Liver (tissue), 3 donors: ENCODE measurements around the gene UHRF2.

ENCODE experiments used
- FOXA1 ChIP-seq: IDR thresholded peaks from 2 replicates; pipeline ENCODE4 v1.6.1; 2016; ENCODE audit warnings: antibody characterized with exemption
- GABPA ChIP-seq, 2 donors: IDR thresholded peaks in 1 of 2; conservative IDR thresholded peaks in 1 of 2; 2 replicates each; pipeline ENCODE4 v1.6.1; 2016; ENCODE audit warnings: antibody characterized with exemption in 2 of 2, mild to moderate bottlenecking in 1 of 2, moderate library complexity in 1 of 2
- HNF4G ChIP-seq: IDR thresholded peaks from 2 replicates; pipeline ENCODE4 v1.6.1; 2016; ENCODE audit warnings: antibody characterized with exemption
- JUND ChIP-seq, 2 donors: IDR thresholded peaks; 2 replicates each; pipeline ENCODE4 v1.6.1; 2016; ENCODE audit warnings: antibody characterized with exemption in 2 of 2
- RAD21 ChIP-seq, 2 donors: IDR thresholded peaks; 2 replicates each; pipeline ENCODE4 v1.6.1; 2016; ENCODE audit warnings: antibody characterized with exemption in 2 of 2, mild to moderate bottlenecking in 2 of 2
- RXRA ChIP-seq, 2 donors: IDR thresholded peaks; 2 replicates each; pipeline ENCODE4 v1.6.1; 2017 to 2018; ENCODE audit warnings: antibody characterized with exemption in 2 of 2, mild to moderate bottlenecking in 1 of 2
- SP1 ChIP-seq: IDR thresholded peaks from 2 replicates; pipeline ENCODE4 v1.6.1; 2018; ENCODE audit warnings: antibody characterized with exemption, mild to moderate bottlenecking
- TAF1 ChIP-seq: conservative IDR thresholded peaks from 2 replicates; pipeline ENCODE4 v1.6.1; 2016; ENCODE audit warnings: antibody characterized with exemption, mild to moderate bottlenecking
- YY1 ChIP-seq: IDR thresholded peaks from 2 replicates; pipeline ENCODE4 v1.6.1; 2016; ENCODE audit warnings: antibody characterized with exemption, mild to moderate bottlenecking
- TF ChIP-seq, protein P1 (sequence below): fragments of 150-350 bp; IDR thresholded peaks from 2 replicates; pipeline ENCODE4 v1.5.1; 2017; ENCODE audit warnings: improper control_type of control experiment, low read depth, low read length; ENCODE audit not compliant: missing input control
- TF ChIP-seq, protein P2 (sequence below): IDR thresholded peaks from 2 replicates; pipeline ENCODE4 v1.6.1; 2016; ENCODE audit warnings: antibody characterized with exemption, mild to moderate bottlenecking
- TF ChIP-seq, protein P3 (sequence below): IDR thresholded peaks from 2 replicates; pipeline ENCODE4 v1.6.1; 2016; ENCODE audit warnings: antibody characterized with exemption
- TF ChIP-seq, protein P4 (sequence below): IDR thresholded peaks from 2 replicates; pipeline ENCODE4 v1.6.1; 2016; ENCODE audit warnings: antibody characterized with exemption
- donor health status: healthy.
- donor health status: healthy.

DNA sequence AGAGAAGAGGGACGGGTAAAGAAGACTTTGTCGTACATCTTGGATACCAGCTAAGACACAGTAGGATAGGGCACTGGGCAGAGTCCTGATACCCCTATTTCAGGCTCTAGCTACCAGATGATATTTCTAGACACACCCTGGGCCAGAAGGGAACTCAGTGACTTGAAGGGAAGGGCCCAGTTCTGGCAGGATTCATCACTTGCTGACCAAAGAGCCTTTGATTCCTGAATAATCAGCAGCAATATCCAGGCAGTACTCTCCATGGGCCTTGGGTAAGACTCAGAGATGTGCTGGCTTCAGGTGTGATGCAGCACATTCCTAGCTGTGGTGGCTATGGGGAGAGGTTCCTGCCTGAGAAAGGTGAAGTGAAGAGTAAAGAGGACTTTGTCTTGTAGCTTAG lies 44.2 kb upstream of the UHRF2 start:
- TF ChIP-seq, protein P1, sequence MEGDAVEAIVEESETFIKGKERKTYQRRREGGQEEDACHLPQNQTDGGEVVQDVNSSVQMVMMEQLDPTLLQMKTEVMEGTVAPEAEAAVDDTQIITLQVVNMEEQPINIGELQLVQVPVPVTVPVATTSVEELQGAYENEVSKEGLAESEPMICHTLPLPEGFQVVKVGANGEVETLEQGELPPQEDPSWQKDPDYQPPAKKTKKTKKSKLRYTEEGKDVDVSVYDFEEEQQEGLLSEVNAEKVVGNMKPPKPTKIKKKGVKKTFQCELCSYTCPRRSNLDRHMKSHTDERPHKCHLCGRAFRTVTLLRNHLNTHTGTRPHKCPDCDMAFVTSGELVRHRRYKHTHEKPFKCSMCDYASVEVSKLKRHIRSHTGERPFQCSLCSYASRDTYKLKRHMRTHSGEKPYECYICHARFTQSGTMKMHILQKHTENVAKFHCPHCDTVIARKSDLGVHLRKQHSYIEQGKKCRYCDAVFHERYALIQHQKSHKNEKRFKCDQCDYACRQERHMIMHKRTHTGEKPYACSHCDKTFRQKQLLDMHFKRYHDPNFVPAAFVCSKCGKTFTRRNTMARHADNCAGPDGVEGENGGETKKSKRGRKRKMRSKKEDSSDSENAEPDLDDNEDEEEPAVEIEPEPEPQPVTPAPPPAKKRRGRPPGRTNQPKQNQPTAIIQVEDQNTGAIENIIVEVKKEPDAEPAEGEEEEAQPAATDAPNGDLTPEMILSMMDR = no peak
- TF ChIP-seq, protein P2, sequence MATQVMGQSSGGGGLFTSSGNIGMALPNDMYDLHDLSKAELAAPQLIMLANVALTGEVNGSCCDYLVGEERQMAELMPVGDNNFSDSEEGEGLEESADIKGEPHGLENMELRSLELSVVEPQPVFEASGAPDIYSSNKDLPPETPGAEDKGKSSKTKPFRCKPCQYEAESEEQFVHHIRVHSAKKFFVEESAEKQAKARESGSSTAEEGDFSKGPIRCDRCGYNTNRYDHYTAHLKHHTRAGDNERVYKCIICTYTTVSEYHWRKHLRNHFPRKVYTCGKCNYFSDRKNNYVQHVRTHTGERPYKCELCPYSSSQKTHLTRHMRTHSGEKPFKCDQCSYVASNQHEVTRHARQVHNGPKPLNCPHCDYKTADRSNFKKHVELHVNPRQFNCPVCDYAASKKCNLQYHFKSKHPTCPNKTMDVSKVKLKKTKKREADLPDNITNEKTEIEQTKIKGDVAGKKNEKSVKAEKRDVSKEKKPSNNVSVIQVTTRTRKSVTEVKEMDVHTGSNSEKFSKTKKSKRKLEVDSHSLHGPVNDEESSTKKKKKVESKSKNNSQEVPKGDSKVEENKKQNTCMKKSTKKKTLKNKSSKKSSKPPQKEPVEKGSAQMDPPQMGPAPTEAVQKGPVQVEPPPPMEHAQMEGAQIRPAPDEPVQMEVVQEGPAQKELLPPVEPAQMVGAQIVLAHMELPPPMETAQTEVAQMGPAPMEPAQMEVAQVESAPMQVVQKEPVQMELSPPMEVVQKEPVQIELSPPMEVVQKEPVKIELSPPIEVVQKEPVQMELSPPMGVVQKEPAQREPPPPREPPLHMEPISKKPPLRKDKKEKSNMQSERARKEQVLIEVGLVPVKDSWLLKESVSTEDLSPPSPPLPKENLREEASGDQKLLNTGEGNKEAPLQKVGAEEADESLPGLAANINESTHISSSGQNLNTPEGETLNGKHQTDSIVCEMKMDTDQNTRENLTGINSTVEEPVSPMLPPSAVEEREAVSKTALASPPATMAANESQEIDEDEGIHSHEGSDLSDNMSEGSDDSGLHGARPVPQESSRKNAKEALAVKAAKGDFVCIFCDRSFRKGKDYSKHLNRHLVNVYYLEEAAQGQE = no peak
- TF ChIP-seq SP1 = no peak
- TF ChIP-seq YY1 = no peak
- TF ChIP-seq, protein P3, sequence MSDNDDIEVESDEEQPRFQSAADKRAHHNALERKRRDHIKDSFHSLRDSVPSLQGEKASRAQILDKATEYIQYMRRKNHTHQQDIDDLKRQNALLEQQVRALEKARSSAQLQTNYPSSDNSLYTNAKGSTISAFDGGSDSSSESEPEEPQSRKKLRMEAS = no peak
- no peak for TF ChIP-seq GABPA (IDR thresholded peaks at IDR 0.05 in 1 of 2, conservative IDR thresholded peaks at IDR 0.05 in 1 of 2)
- TF ChIP-seq HNF4G = no peak
- no peak for TF ChIP-seq TAF1
- TF ChIP-seq RAD21 (IDR thresholded peaks at IDR 0.05) = no peak
- no peak for TF ChIP-seq FOXA1
- TF ChIP-seq, protein P4, sequence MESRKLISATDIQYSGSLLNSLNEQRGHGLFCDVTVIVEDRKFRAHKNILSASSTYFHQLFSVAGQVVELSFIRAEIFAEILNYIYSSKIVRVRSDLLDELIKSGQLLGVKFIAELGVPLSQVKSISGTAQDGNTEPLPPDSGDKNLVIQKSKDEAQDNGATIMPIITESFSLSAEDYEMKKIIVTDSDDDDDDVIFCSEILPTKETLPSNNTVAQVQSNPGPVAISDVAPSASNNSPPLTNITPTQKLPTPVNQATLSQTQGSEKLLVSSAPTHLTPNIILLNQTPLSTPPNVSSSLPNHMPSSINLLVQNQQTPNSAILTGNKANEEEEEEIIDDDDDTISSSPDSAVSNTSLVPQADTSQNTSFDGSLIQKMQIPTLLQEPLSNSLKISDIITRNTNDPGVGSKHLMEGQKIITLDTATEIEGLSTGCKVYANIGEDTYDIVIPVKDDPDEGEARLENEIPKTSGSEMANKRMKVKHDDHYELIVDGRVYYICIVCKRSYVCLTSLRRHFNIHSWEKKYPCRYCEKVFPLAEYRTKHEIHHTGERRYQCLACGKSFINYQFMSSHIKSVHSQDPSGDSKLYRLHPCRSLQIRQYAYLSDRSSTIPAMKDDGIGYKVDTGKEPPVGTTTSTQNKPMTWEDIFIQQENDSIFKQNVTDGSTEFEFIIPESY = no peak
- no peak for TF ChIP-seq JUND (IDR thresholded peaks at IDR 0.05)
- no peak for TF ChIP-seq RXRA (IDR thresholded peaks at IDR 0.05)
